KOPT-K1 (cell line): ENCODE measurements around the gene TMC8.
"Not testable (repeated sequence)": the region's sequence is repeated elsewhere in the genome, so short reads cannot be mapped to it uniquely, and the experiment has no call there.

Experiments
- H3K27ac ChIP-seq: fragments of 200-600 bp; sonication (generic); 2 replicates; pipeline ENCODE4 v1.5.1; 2016; ENCODE audit warnings: antibody characterized with exemption, mild to moderate bottlenecking, low read depth, low read length; ENCODE audit not compliant: poor library complexity, severe bottlenecking
- H3K36me3 ChIP-seq: fragments of 200-600 bp; sonication (generic); 2 replicates; pipeline ENCODE4 v1.5.1; 2017; ENCODE audit warnings: antibody characterized with exemption, mild to moderate bottlenecking, low read length, moderate library complexity; ENCODE audit not compliant: insufficient read depth
- H3K9me3 ChIP-seq: fragments of 200-600 bp; sonication (generic); 2 replicates; pipeline ENCODE4 v1.5.1; 2017; ENCODE audit warnings: antibody characterized with exemption, low read length, mild to moderate bottlenecking; ENCODE audit not compliant: insufficient read depth, poor library complexity, severe bottlenecking

The TMC8 gene, protein sequence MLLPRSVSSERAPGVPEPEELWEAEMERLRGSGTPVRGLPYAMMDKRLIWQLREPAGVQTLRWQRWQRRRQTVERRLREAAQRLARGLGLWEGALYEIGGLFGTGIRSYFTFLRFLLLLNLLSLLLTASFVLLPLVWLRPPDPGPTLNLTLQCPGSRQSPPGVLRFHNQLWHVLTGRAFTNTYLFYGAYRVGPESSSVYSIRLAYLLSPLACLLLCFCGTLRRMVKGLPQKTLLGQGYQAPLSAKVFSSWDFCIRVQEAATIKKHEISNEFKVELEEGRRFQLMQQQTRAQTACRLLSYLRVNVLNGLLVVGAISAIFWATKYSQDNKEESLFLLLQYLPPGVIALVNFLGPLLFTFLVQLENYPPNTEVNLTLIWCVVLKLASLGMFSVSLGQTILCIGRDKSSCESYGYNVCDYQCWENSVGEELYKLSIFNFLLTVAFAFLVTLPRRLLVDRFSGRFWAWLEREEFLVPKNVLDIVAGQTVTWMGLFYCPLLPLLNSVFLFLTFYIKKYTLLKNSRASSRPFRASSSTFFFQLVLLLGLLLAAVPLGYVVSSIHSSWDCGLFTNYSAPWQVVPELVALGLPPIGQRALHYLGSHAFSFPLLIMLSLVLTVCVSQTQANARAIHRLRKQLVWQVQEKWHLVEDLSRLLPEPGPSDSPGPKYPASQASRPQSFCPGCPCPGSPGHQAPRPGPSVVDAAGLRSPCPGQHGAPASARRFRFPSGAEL

DNA sequence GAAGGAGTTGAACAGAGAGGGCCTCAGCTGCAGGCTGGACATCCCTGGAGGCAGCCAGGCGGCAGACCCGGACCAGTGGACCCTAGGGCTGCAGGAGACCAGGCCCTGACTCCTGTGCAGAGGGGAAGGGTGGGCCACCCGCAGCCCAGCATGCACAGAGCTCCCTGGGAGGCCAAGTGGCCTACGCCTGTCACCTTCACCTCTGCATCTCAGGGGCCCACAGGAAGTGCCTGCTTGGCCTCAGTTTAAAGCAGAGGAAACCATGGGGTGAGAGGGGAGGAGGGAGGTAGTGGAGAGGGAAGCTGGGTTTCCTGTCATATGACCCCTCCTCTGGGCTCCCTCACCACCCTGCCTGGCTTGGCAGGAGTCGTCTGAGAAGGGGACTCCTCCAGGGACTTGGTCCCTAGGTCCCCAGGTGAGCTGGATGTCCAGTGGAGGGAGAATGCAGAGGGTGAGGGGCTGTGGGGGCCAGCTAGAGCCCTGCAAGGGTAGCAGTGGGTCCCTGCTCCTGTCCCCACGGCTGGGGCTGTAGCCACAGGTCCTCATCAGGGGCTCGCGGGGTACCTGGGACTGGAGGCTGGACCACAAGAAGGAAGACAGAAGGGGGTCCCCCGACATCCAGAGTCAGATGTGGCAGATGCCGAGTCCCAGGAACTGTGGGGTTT is at the start of gene TMC8:
TMC8 (plus strand) TSS at position 335 of the 665 bp plus-strand sequence. CDS start 818 bp downstream, outside the sequence.
- Histone ChIP-seq H3K36me3 (peaks cover 41% of the 10 kb centered on the region), H3K27ac (peak within 1 kb of the TSS; percentile 97), H3K9me3 (no peaks in the 10 kb centered on the region)

DNA sequence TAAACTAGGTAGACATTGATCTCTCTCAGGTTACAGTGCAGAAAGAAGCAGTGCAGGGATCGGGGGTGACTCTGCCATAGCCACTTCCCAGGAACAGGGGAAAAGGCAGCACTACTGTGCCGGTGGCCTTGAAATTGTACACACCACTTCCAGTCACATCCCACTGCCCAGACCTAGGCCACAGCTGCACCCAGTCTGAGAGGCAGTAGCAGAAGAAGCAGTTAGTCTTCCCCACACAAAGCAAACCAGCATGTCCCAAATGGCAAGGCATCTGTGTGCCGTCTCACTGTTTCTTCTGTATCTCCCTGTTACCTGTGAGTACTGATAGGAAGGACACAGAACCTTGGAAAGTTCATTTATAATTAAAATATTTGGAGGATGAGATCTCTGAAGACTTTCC is 49.0 kb upstream of the TMC8 start:
- Histone ChIP-seq H3K36me3 (peaks cover 100% of the 10 kb centered on the region), H3K9me3 (no peaks in the 10 kb centered on the region), H3K27ac (no peak overlapping the region)

DNA sequence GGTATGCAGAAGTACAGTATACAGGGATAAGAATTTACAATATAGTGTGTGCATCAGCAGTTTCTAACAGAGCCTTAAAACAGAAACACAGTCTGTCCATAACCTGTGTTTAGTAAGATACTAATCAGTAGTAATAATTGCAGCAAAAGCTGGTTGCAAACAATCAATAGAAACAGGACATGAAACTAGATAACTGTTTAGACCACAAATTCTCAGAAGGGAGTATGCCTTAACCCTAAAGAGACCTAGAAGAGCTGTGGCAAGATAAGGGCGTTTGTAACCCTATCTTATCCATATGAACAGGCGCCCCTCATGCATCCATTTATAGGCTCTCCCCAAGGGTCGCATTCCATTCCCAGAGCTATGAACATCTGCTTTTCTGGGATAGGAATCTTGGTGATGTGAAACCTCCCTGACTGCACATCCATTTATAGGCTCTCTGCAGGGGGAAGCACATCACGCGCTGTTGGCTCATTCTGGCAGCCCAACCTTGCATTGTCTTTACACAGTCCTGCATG is 48.2 kb upstream of the TMC8 start:
- H3K36me3 ChIP-seq, result peaks cover 100% of the 10 kb centered on the region
- not testable (repeated sequence) for H3K27ac ChIP-seq, H3K9me3 ChIP-seq

DNA sequence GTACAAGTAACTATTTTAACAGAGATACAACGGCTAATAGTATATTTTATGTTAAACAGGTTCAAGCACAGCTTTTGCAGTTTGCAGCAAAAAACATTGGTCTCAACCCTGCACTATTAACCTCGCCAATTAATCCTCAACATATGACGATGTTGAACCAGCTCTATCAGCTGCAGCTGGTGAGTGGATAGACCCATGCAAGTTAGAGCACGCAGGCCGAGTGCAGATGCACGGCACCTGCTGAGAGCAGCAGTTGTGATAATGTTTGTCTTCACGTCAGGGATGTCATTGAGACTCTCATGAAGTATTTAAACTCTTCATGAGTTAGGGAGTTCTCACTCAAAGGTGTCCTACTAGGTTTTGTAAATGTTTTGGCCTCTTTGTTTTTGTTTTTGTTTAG is 47.6 kb upstream of the TMC8 start:
- Histone ChIP-seq H3K36me3 (peaks cover 100% of the 10 kb centered on the region), H3K27ac (no peak overlapping the region), H3K9me3 (no peaks in the 10 kb centered on the region)

DNA sequence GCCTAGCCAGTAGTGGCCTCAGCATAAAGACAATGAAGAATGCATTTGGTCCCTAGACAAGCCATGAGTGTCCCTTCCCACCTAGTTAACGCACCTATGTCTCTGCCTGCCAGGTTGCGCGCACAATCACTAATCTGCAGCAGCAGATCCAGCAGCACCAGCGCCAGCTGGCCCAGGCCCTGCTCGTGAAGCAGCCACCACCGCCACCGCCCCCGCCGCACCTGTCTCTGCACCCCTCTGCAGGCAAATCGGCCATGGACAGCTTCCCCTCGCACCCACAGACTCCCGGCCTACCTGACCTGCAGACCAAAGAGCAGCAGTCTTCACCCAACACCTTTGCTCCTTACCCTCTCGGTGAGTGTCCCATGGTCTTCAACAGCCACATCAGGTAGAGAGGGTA is 43.8 kb upstream of the TMC8 start:
- Histone ChIP-seq H3K9me3 (no peaks in the 10 kb centered on the region), H3K27ac (no peak overlapping the region), H3K36me3 (peaks cover 100% of the 10 kb centered on the region)

DNA sequence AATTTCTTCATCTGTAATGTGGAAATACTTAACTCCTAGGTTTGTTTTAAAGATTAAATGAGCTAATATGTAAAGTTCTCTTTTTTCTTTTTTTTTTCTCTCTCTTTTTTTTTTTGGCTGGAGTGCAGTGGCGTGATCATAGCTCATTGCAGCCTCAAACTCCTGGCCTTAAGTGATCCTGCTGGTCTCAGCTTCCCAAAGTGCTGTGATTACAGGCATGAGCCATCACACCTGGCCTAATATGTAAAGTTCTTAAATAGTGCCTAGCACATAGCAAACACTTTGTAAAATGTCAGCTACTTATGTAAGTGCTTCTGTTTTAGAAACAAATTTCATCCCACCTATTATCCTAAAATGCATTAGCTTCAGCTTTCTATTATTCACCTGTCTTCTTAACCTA is 42.0 kb upstream of the TMC8 start:
- no peaks in the 10 kb centered on the region for H3K9me3 ChIP-seq
- H3K36me3 ChIP-seq, result peaks cover 100% of the 10 kb centered on the region
- H3K27ac ChIP-seq, result no peak overlapping the region

DNA sequence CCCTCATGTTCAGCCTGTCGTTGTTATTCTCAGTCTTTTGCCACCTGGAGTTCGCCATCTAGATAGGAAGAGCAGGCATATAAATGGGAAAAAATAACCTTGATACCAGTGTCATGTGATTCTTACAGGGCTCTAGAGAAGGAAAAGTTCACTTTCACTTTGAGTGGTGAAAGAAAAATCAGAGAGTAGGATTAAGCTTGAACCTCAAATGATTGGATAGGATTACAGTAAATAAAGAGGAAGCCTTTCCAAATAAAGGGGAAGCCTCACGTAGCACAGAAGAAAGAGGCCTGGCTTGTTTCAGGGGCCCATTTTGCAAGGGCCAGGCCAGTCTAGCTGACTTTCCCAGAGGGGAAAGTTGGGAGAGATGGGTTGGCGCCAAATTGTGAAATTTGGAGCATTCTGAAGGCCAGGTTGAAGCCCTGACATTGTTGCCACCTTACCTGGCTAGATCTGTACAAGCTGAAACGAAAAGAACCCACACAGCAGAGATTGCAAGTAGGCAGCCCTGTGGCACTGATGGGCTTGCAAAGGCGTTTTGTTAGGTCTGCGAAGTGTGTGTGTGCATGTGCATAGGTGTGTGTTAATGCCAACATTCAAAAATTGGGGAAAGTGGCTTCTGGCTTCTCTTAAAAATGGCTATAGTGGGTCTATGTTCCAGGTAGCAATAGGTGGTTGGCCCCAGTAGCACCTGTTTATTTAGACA is 40.8 kb upstream of the TMC8 start:
- Histone ChIP-seq H3K9me3 (no peaks in the 10 kb centered on the region), H3K36me3 (peaks cover 100% of the 10 kb centered on the region), H3K27ac (no peak overlapping the region)

DNA sequence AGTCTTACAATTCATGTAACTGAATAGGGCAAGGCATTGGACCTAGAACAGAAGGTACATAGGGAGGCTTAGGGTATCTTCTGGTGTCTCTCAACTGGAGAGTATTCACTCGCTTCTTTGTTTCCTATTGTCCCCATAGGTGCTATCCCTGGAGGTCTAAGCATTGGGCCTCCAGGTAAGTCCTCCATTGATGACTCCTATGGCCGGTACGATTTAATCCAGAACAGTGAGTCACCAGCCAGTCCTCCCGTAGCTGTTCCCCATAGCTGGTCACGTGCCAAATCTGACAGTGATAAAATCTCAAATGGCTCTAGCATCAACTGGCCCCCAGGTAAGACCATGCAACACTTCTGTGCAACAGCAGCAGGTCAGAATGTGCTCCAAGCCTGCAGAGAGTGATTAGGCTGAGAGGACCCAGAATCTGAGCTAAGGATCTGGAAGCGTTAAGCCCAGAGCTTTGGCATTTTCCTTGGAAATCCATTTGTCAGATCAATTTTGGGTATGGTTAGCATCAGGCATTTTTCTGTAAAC is 37.7 kb upstream of the TMC8 start:
- Histone ChIP-seq H3K36me3 (peaks cover 100% of the 10 kb centered on the region), H3K9me3 (no peaks in the 10 kb centered on the region), H3K27ac (no peak overlapping the region)

DNA sequence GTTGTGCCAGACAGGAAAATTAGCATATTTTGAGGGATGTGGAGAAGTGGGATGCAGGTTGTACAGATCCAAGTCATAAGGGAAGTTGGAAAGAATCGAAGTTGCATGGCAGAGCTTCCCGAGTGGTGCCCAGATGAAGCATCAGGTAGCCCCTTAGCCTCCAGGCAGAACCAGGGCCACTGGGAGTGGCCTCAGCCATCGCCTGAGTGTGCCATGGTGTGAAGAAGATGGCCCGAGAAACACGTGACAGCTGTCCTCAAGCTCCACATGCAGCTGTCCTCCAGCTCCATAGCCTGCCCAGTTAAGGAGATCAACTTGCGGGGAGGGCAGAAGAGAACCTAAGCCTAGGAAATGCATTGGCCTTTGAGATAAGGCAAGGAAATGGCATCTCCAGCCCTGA is 35.5 kb upstream of the TMC8 start:
- H3K36me3 ChIP-seq, result peaks cover 100% of the 10 kb centered on the region
- no peak overlapping the region for H3K27ac ChIP-seq
- no peaks in the 10 kb centered on the region for H3K9me3 ChIP-seq

DNA sequence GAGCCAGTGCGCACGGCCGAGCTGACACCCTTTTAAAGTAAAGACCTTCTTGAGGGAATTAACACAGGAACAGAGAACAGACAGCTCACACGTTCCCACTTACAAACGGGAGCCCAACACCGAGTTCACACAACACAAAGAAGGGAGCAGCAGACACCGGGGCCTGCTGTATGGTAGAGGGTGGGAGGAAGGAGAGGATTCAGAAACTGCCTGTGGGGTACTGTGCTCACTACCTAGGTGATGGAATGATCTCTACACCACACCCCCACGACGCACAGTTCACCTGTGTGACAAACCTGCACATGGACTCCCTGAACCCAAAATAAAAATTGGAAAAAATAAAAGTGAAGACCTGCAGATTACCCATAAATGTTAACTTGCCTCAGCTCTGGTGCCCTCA is 34.5 kb upstream of the TMC8 start:
- Histone ChIP-seq H3K36me3 (peaks cover 100% of the 10 kb centered on the region), H3K9me3 (no peaks in the 10 kb centered on the region), H3K27ac (no peak overlapping the region)

DNA sequence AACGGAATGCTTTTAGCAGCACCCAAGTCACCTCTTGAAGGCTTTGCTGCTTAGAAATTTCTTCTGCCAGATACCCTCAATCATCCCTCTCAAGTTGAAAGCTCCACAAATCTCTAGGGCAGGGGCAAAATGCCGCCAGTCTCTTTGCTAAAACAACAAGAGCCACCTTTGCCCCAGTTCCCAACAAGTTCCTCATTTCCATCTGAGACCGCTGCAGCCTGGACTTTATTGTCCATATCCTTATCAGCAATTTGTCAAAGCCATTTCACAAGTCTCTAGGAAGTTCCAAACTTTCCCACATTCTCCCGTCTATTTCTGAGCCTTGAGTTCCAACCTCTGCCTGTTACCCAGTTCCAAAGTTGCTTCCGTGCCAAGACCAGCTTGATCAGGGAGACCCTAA is 29.5 kb upstream of the TMC8 start:
- Histone ChIP-seq H3K36me3 (peaks cover 100% of the 10 kb centered on the region), H3K9me3 (no peaks in the 10 kb centered on the region), H3K27ac (no peak overlapping the region)

DNA sequence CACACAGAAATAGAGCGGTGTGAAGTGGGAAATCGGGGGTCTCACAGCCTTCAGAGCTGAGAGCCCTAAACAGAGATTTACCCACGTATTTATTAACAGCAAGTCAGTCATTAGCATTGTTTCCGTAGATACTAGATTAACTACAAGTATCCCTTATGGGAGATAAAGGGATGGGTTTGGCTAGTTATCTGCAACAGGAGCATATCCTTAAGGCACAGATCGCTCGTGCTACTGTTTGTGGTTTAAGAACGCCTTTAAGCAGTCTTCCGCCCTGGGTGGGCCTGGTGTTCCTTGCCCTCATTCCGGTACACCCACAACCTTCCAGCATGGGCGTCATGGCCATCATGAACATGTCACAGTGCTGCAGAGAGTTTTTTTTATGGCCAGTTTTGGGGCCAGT is 29.0 kb upstream of the TMC8 start:
- Histone ChIP-seq H3K9me3 (no peaks in the 10 kb centered on the region), H3K36me3 (peaks cover 100% of the 10 kb centered on the region), H3K27ac (no peak overlapping the region)

DNA sequence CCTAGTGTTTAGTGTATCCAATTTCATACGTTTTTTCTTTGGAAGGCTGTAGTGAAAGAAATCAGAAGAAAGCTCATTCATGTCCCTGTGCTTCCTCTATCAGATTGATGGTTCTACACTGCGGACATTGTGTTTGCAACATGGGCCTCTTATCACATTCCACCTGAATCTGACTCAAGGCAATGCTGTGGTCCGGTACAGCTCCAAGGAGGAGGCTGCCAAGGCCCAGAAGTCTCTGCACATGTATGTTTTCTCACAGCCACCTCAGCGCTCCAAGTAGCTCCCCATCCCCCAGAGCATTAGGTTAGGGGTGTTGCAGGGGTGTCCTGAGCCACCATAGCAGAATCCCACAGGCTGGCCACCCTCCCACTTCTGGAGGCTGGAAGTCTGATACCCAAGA is 27.3 kb upstream of the TMC8 start:
- Histone ChIP-seq H3K27ac (no peak overlapping the region), H3K36me3 (peaks cover 98% of the 10 kb centered on the region), H3K9me3 (no peaks in the 10 kb centered on the region)

DNA sequence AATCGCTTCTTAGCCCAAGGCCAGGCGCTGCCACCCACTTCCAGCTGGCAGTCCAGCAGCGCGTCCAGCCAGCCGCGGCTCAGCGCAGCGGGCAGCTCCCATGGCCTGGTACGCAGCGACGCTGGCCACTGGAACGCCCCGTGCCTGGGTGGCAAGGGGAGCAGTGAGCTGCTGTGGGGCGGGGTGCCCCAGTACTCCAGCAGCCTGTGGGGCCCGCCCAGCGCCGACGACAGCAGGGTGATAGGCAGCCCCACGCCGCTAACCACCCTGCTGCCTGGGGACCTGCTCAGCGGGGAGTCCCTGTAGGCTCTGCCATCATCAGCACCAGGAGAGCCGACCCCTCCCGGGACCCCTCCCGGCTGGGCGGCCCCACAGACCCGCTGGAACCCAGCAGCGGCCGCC is 26.0 kb upstream of the TMC8 start:
- H3K36me3 ChIP-seq, result peaks cover 98% of the 10 kb centered on the region
- no peak overlapping the region for H3K27ac ChIP-seq
- no peaks in the 10 kb centered on the region for H3K9me3 ChIP-seq
